ENCODE results near the gene RPL29.

The RPL29 gene

GRCh38 chr3:51966922-51967383 lies 28.7 kb downstream of the RPL29 start:
- TF ChIP-seq CTCF (IDR thresholded peaks at IDR 0.05) (no peak), ZFX (IDR thresholded peaks at IDR 0.05; ENCODE audit: borderline replicate concordance) (no peak)

GRCh38 chr3:51966486-51966885 lies 29.2 kb downstream of the RPL29 start:
- TF ChIP-seq CTCF (IDR thresholded peaks at IDR 0.05) (no peak), ZFX (IDR thresholded peaks at IDR 0.05; ENCODE audit: borderline replicate concordance) (no peak)
- H3K27ac ChIP-seq: peak overlapping the region; percentile 97

More at GRCh38 chr3:51966922-51967383, 28.7 kb downstream of the RPL29 start:
- H3K27ac ChIP-seq: peak overlapping the region; percentile 97

DNA sequence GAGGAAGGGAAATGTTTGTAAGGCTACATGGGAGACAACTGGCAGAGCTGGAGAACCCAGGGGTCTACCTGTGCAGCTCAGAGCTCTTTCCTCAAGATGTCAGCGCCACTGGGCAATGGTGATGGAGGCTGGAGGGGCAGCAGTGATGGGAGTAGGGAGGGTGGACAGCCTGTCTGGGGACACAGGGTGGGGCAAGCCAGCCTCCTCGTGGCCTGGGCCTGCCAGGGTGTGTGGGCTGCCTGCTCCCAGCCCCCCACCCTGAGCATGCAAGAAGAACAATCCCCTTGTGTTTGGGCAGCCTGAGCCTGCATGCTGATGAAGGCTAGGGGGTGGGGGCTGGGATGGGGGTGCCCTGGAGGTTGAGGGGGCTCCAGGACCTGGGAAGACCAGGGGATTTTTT lies 29.7 kb downstream of the RPL29 start:
- TF ChIP-seq ZFX (IDR thresholded peaks at IDR 0.05; ENCODE audit: borderline replicate concordance): no peak
- TF ChIP-seq CTCF (IDR thresholded peaks at IDR 0.05): no peak

GRCh38 chr3:51964521-51964920 lies 31.2 kb downstream of the RPL29 start:
- TF ChIP-seq ZFX (IDR thresholded peaks at IDR 0.05; ENCODE audit: borderline replicate concordance) (no peak), CTCF (IDR thresholded peaks at IDR 0.05) (no peak)
- no peak overlapping the region for H3K27ac ChIP-seq

More for the DNA sequence above, 29.7 kb downstream of the RPL29 start:
- H3K27ac ChIP-seq: no peak overlapping the region

- TF ChIP-seq CTCF (IDR thresholded peaks at IDR 0.05) (no peak), ZFX (IDR thresholded peaks at IDR 0.05; ENCODE audit: borderline replicate concordance) (no peak)
- H3K27ac ChIP-seq: no peak overlapping the region
These were observed 31.7 kb downstream of the RPL29 start for GRCh38 chr3:51963951-51964451.

DNA sequence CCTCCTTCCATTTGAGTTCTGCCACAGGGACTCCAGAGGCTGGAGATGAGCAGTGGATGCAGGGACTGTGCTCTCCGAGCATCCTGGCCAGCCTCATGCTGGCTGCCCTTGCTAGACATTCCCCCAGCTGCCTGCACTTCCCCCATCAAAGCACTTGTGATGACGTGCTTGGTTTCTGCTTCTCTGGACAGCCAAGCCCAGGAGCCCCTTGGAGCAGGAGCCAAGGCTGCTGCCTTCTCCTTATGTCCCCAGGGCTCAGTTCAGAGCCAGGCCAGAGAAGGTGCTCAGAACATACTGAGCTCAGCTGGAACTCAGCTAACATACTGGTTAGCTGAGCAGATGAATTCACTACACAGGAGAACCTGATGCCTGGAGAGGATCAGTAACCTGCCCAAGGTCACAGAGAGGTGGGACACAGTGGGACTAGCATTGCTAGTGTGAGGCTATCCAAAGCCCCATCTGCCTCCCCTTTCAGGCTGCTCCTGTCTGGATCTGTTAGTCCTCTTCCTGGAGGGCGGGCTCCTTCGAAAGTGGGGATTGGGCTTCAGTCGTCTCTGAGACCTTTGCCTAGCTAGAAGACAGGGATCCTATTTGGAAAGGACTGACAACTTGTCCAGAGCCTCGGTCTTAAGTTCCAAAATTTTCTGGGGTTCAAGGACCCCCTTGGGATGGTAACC lies 32.7 kb downstream of the RPL29 start:
- TF ChIP-seq ZFX (IDR thresholded peaks at IDR 0.05; ENCODE audit: borderline replicate concordance): no peak
- TF ChIP-seq CTCF (IDR thresholded peaks at IDR 0.05): no peak
- H3K27ac ChIP-seq: no peak overlapping the region

Measured in 22Rv1 (cell line).